DMS 273 treated with DMSO at 0.1 percent for 48 hours (cell line): ENCODE measurements around the gene NDUFS4.
"Not testable (repeated sequence)": the region's sequence is repeated elsewhere in the genome, so short reads cannot be mapped to it uniquely, and the experiment has no call there.

ENCODE experiments used
- DNase-seq: peaks from one replicate; lab custom pipeline; 2025; lab: John Stamatoyannopoulos, UW

Gene NDUFS4

GRCh38 chr5:53575101-53575500 is 14.7 kb downstream of the NDUFS4 start:
- DNase-seq: no peak

DNA sequence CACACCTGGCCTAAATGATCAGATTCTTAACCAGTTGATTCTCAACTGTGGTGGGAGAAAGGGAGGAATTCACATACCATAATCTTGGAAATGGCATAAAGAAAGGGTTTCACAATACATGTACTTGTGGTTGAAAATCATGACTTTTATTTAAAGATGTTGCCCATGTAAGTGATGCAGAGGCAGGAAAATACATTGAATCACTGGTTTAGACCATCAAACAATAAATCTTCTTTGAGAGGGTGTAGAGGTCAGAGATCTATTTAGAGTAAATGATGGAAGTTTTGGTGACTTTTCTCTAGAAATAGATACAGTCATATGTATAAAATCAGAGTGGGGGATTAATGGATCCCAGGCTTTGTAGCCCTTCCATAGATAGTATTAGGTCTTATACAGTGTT is 15.4 kb downstream of the NDUFS4 start:
- no peak for DNase-seq

DNA sequence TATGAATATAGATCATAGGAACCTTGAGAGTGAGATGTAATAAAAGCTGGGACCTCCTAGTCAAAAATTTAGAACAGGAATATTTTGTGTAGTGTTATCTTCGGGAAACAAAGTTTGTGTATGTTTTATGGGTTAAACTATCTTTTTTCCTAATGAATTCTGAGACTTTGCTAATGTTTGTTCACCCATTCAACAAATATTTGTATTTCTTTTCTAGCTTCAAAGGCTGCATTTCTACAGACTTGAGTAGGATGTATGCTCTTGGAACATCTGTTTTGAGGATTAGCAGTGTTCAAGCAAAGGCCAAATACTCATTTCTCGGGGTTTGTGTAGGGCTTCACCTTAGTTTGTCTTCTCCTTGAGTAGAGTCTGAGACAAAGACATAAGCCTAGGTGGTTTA is 16.2 kb downstream of the NDUFS4 start:
- no peak for DNase-seq

GRCh38 chr5:53578854-53579253 is 18.4 kb downstream of the NDUFS4 start:
- DNase-seq: no peak

- DNase-seq: no peak
These were observed 20.1 kb downstream of the NDUFS4 start for GRCh38 chr5:53580547-53580946.

- DNase-seq: no peak
These were observed 21.8 kb downstream of the NDUFS4 start for GRCh38 chr5:53582225-53582624.

DNA sequence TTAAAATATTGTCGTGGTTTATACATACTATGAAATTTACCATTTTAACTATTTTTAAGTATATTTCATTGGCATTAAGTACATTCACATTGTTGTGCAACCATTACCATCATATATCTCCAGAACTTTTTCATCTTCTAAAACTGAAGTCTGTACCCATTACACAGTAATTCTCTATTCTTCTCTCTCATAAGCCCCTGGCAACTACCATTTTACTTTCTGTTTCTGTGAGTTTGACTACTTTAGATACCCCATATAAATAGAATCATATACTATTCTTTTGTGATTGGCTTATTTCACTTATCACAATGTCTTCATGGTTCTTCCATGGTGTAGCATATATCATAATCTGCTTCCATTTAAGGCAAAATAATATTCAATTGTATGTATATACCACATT is 30.3 kb downstream of the NDUFS4 start:
- no peak for DNase-seq

DNA sequence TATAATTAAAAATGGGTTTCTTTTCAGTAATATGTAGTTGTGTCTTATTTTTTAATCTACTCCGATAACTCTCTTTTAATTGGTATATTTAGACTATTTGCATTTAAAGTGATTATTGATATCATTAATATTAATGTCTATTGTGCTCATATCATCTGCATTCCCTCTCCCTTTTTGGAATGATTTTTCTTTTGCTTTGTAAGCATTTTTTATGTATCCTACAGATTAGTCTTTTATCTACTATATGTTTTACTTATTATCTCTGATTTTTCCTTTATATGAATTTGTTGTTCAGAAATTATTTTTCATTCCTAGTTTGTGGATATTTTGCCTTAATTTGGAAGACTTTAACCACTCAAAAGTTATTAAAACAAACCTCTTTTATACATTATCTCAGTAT is 34.0 kb downstream of the NDUFS4 start:
- DNase-seq: no peak

- DNase-seq: no peak
These were observed 37.5 kb downstream of the NDUFS4 start for GRCh38 chr5:53597894-53598293.

- no peak for DNase-seq
These were observed 41.1 kb downstream of the NDUFS4 start for GRCh38 chr5:53601570-53601969.

DNA sequence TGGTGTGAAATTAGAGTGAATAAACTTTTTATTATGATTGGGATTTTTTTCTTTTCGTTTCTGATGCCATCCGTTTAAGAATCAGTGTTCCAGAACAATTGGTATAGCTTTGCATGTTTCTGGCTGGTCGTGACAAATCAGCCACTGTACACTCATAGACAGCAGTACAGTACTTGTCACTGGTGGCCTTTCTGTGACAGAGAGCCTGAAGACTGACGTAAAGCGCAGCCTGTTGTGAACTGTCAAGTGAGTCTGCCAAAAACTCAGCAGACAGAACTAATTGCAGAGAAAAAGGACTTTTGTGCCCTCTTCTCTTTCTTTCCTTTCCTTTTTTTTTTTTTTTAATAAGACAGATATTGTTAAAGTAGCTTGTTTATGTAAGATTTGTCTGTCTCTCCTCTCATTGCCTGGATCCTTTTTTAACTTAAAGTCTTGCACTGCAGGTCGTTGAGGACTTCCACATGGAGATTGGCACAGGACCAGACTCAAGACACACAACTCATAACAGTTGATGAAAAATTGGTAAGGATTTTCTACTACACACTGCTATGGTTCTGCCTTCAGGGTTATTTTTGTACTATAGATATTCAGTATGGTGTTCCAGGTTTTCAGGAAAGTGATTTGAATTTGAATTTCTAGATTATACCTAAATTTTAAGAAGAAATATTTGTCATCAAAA is 42.7 kb downstream of the NDUFS4 start:
- no peak for DNase-seq

DNA sequence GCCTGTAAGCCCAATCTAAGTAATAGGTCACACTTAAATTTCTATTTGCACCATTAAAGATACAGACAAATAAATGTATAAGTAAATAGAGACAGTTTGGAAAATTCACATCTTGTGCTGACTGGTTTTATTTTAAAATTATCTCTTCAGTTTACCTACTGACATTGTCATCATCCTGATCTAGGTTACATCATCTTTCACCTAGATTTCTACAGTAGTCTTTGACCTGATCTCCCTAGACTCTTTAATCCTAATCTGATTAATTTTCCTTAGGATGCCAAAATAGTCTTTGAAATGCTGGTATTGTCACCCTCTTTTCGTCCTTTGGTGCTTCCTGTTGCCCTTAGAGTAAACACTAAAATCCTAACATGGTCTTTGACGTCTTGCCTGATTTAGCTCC is 43.9 kb downstream of the NDUFS4 start:
- DNase-seq: no peak

DNA sequence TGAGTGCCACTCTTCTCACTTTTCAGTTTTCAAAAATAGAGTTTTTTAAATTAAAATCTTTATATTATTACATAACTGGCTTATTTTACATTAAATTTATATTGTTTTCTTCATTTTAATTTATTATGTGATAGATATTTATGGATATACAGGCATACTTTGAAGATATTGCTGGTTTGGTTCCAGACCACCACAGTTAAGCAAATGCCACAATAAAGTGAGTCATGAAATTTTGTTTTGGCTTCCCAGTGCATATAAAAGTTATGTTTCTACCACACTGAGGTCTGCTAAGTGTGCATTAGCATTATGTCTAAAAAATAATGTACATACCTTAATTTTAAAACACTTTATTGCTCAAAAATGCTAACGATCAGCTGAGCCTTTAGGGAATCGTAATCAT is 47.4 kb downstream of the NDUFS4 start:
- no peak for DNase-seq

GRCh38 chr5:53608897-53609296 is 48.5 kb downstream of the NDUFS4 start:
- DNase-seq: not testable (repeated sequence)

DNA sequence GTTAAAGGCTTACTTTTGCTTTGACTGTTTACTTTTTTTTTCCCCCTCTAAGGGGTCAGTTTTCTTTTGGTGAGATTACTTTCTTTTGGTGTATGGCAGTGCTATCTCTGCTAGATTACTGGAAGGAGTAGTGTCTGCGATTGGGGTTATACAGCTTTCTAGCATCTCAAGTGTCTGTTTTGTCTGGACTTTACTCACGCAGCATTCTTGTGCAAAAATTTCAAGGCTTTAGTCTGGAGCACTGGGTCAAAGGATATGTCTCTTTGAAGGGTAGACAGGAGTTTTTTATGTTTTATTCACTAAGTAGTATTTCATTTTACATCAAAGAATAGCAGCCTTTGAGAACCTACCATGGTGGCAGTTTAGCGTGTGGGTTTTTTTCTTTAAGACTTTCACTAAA is 52.6 kb downstream of the NDUFS4 start:
- DNase-seq: no peak

DNA sequence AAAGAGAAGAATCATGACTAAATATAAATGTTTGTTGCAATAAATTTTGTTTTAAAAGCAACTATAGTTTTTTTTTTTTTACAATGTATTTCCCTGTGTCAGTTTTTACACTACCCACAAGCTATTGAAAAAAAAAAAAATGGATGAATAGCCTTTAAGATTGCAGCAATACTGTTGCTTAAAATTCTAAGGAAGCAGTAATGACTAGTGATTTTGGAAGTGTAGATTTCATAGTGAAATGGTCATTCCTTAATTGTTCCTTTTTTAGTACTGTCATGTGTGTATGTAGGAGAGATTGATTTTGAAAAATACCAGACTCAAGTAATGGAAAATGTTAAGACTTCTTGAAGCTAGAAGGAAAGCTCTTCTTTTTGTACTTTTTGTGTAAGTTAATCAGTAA is 53.1 kb downstream of the NDUFS4 start:
- DNase-seq: no peak

DNA sequence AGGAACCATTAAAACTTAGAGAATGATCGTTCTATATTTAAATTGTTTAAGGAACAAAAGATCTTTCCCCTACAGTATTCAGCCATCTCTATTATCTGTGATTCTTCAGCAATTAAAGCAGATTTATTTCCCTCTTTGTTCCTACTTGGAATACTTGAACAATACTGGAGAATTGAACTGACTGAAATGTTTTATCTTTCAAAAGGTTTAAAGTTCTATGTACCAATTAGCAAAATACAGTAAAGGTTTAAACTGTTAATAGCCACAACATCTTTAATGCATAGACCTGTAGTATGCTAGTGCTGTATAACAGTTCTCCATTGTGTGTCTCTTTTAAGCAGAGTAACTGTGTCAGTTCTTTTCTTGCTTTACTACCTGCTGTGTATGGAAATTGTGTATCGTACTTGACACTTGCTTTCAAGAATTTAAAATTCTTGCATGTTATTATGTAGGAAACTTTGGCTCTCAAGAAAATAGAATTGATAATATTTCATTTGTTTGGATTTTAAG is 54.0 kb downstream of the NDUFS4 start:
- no peak for DNase-seq

DNA sequence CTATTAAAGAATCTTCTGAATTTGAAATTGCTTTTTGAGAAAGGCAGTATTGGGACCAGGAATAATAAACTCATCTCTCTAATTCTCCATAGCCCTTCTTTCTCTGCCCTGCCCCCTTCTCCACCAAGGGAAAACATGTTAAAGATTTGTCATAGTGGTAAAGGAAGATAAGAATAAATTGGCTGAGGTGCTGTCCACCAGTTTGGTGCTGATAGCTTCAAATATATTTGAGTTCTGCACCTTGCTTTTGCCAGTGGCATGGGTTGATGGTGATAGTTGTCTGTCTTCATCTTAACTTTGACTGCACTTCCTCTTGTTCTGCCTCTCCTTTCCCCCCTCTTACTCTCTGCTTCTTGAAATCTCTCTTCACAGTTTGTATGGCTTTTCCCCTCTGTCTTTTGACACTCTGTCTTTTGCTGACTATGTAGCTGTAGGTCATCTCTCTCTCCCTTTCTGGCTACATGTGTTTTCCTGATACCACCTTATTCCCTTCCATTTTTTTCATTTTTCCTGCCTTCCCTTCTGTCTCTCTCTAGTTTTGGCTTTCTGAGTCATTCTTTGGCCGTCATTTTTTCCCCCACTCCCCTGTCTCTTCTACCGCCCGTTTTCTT is 56.6 kb downstream of the NDUFS4 start:
- DNase-seq: no peak

DNA sequence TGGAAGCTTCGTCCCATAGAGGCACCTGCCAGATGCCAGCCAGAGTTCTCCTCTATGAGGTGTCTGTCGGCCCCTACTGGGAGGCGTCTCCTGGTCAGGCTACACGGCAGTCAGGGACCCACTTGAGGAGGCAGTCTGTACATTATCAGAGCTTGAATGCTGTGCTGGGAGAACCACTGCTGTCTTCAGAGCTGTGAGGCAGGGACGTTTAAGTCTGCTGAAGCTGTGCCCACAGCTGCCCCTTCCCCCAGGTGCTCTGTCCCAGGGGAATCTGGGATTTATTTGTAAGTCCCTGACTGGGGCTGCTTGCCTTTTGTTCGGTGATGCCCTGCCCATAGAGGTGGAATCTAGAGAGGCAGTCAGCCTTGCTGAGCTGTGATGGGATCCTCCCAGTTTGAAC is 70.8 kb downstream of the NDUFS4 start:
- DNase-seq: no peak

GRCh38 chr5:53642061-53642460 is 81.6 kb downstream of the NDUFS4 start:
- no peak for DNase-seq

GRCh38 chr5:53643445-53643844 is 83.0 kb downstream of the NDUFS4 start:
- DNase-seq: no peak

GRCh38 chr5:53645078-53645477 is 84.6 kb downstream of the NDUFS4 start:
- no peak for DNase-seq

GRCh38 chr5:53649352-53649751 is 88.9 kb downstream of the NDUFS4 start:
- no peak for DNase-seq

DNA sequence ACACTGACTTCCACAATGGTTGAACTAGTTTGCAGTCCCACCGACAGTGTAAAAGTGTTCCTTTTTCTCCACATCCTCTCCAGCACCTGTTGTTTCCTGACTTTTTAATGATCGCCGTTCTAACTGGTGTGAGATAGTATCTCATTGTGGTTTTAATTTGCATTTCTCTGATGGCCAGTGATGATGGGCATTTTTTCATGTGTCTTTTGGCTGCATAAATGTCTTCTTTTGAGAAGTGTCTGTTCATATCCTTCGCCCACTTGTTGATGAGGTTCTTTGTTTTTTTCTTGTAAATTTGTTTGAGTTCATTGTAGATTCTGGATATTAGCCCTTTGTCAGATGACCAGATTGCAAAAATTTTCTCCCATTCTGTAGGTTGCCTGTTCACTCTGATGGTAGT is 100.1 kb downstream of the NDUFS4 start:
- not testable (repeated sequence) for DNase-seq
